H1 (cell line): ENCODE data around the gene OR51I2. TPM values are rescaled to one million over a fixed set of nuclear protein-coding genes. Genes with fewer than 3 reads are reported as not detected.

Experiments used
- BRCA1 ChIP-seq: IDR thresholded peaks from 2 replicates; pipeline ENCODE4 v1.6.1; 2012; ENCODE audit warnings: low read depth, low read length, improper control_type of control experiment
- CTCF ChIP-seq, 3 experiments: IDR thresholded peaks; 1 replicate in 2 of 3; 2 replicates in 1 of 3; pipeline versions ENCODE4 v1.5.1 to v1.6.1; 2011; ENCODE audit warnings: low read length in 3 of 3, mild to moderate bottlenecking in 3 of 3, inconsistent platforms in 2 of 3, low read depth in 1 of 3, moderate library complexity in 1 of 3; ENCODE audit not compliant: insufficient read depth in 1 of 3; ENCODE audit errors: control extremely low read depth in 1 of 3
- RNF2 ChIP-seq: fragments of 200-900, 300-1000 bp; sonication (generic); IDR thresholded peaks from 2 replicates; pipeline ENCODE4 v1.7.1; 2016; ENCODE audit warnings: borderline replicate concordance, low read depth, mild to moderate bottlenecking, antibody characterized with exemption, low read length; ENCODE audit not compliant: poor library complexity, severe bottlenecking; ENCODE audit errors: missing control alignments
- SP1 ChIP-seq: IDR thresholded peaks from 2 replicates; pipeline ENCODE4 v1.6.1; 2011; ENCODE audit warnings: low read depth, low read length
- TAF7 ChIP-seq: optimal IDR thresholded peaks from 2 replicates; pipeline ENCODE3; 2011; ENCODE audit warnings: low read depth, mild to moderate bottlenecking, inconsistent platforms, low read length, moderate library complexity, borderline replicate concordance
- polyA plus RNA-seq, 7 experiments: library from polyadenylated mRNA; depleted of rRNA in 3 of 7; stranded (reverse) in 5 of 7; unstranded in 2 of 7; fragments of >200 nt in 5 of 7; fragments of 200-250 nt in 2 of 7; gene quantifications; 1 replicate in 5 of 7; 2 replicates in 1 of 7; 4 replicates in 1 of 7; pipeline versions ENCODE4 v1.2.1 to v1.2.3, GENCODE V29; 2011 to 2013; ENCODE audit warnings: missing spikeins in 2 of 7, mixed read lengths in 2 of 7
- total RNA-seq: library from RNA; stranded (reverse); fragmentation: NEBNext Ultra II Directional; extraction: Animal tissue kit (Norgen Biotek cat#: 25700); gene quantifications from 2 replicates; pipeline ENCODE4 v1.2.1, GENCODE V29; 2021

Gene OR51I2
- total and polyA plus RNA-seq, 2 of the 8 experiments (the other 6 are each of a cell fraction or from before 2014, with no cell fraction given): not detected

GRCh38 chr11:5420993-5421392, 28.1 kb upstream of the OR51I2 start (continued):
- TF ChIP-seq CTCF (IDR thresholded peaks at IDR 0.05; ENCODE audit: control extremely low read depth in 1 of 3, insufficient read depth in 1 of 3, low read depth in 1 of 3, low read length in 3 of 3): peak; percentile 2 to 36 (median 20); a peak in 3 of 4 replicates
- TF ChIP-seq TAF7: no peak
- no peak for TF ChIP-seq RNF2
- no peak for TF ChIP-seq BRCA1
- no peak for TF ChIP-seq SP1
